Thoracic aorta (tissue), 2 donors: ENCODE results near the gene PNRC2. TPM values are rescaled to one million over a fixed set of nuclear protein-coding genes. Genes with fewer than 3 reads are reported as not detected.
A peak's percentile ranks its signal among the peaks of the same experiment; 100 is the strongest.
"Not testable (repeated sequence)": the region's sequence is repeated elsewhere in the genome, so short reads cannot be mapped to it uniquely, and the experiment has no call there.

Experiments used
- ATAC-seq: fragments of 150-250 bp; one replicate; pipeline ENCODE4 v1.8.0; 2017; ENCODE audit warnings: low read depth; ENCODE audit not compliant: insufficient number of reproducible peaks, low FRiP score
- DNase-seq: peaks from one replicate; pipeline ENCODE4 v3.0.0-alpha.2; 2020; ENCODE audit warnings: low spot score
- H3K27ac ChIP-seq, 2 donors: fragments of 200-600 bp; sonication (generic); 1 replicate in 1 of 2; 2 replicates in 1 of 2; pipeline ENCODE4 v1.5.1; 2016; ENCODE audit warnings: mild to moderate bottlenecking in 2 of 2, moderate library complexity in 2 of 2
- H3K27me3 ChIP-seq: fragments of 200-600 bp; sonication (generic); replicated peaks from 2 replicates; pipeline ENCODE4 v1.6.0; 2016; ENCODE audit warnings: mild to moderate bottlenecking; ENCODE audit not compliant: insufficient read depth
- H3K36me3 ChIP-seq: fragments of 200-600 bp; sonication (generic); one replicate; pipeline ENCODE4 v1.5.1; 2016
- H3K4me1 ChIP-seq, 2 donors: fragments of 200-600 bp; sonication (generic); 1 replicate in 1 of 2; 2 replicates in 1 of 2; pipeline versions ENCODE4 v1.5.1 to v1.6.0; 2016; ENCODE audit warnings: low read depth in 2 of 2, mild to moderate bottlenecking in 1 of 2; ENCODE audit not compliant: control insufficient read depth in 1 of 2
- H3K4me3 ChIP-seq: fragments of 200-600 bp; sonication (generic); 2 replicates; pipeline ENCODE4 v1.5.1; 2016; ENCODE audit warnings: mild to moderate bottlenecking
- H3K9me3 ChIP-seq: fragments of 200-600 bp; sonication (generic); 2 replicates; pipeline ENCODE4 v1.5.1; 2016
- total RNA-seq, 2 donors: library from RNA; depleted of rRNA; stranded (reverse); fragments of >200 nt; gene quantifications; one replicate each; pipeline versions ENCODE4 v1.1.0 to v1.2.3, GENCODE V29; 2016
- TF ChIP-seq, protein P1 (sequence below): fragments of 200-600 bp; sonication (generic); IDR thresholded peaks from one replicate; pipeline ENCODE4 v1.5.1; 2019; ENCODE audit warnings: antibody characterized with exemption

The PNRC2 gene
- total RNA-seq, 2 donors from 2014 or later, result 77.6 to 143 TPM

DNA sequence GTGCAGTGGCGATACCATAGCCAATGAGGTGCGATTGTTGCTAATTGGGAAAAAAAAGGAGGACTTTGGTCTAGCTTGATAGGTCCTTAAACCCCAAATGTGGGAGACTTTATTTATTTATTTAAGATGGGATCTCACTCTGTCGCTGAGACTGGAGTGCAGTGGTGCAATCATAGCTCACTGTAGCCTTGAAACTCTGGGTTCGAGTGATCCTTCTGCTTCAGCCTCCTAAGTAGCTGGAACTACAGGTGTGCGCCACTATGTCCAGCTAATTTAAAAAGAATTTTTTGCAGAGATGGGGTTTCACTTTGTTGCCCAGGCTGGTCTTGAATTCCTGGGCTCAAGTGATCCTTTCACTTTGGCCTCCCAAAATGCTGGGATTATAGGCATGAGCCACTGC, 44.5 kb downstream of the PNRC2 start:
- no peak for DNase-seq

DNA sequence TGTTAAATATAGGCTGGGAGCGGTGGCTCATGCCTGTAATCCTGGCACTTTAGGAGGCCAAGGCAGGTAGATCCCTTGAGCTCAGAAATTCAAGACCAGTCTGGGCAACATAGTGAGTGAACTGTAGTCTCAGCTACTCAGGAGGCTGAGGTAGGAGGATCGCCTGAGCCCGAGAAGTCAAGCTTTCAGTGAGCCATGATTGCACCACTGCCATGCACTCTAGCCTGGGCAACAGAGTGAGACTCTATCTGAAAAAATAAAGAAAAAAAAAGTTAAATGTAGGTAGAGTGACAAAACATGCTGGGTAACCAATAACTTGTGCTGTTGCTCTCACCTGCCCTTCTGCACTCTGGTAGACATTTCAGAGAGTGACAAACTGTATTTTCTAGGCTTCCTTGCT, 45.5 kb downstream of the PNRC2 start:
- TF ChIP-seq, protein P1, sequence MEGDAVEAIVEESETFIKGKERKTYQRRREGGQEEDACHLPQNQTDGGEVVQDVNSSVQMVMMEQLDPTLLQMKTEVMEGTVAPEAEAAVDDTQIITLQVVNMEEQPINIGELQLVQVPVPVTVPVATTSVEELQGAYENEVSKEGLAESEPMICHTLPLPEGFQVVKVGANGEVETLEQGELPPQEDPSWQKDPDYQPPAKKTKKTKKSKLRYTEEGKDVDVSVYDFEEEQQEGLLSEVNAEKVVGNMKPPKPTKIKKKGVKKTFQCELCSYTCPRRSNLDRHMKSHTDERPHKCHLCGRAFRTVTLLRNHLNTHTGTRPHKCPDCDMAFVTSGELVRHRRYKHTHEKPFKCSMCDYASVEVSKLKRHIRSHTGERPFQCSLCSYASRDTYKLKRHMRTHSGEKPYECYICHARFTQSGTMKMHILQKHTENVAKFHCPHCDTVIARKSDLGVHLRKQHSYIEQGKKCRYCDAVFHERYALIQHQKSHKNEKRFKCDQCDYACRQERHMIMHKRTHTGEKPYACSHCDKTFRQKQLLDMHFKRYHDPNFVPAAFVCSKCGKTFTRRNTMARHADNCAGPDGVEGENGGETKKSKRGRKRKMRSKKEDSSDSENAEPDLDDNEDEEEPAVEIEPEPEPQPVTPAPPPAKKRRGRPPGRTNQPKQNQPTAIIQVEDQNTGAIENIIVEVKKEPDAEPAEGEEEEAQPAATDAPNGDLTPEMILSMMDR, result no peak
- Histone ChIP-seq H3K36me3 (no peaks in the 10 kb centered on the region), H3K4me1 (peaks cover 14 to 40% of the 10 kb centered on the region in 2 donors), H3K27me3 (no peaks in the 10 kb centered on the region), H3K9me3 (no peaks in the 10 kb centered on the region), H3K4me3 (no peak overlapping the region), H3K27ac (no peak overlapping the region)
- ATAC-seq (no peak), DNase-seq (no peak)

More for the DNA sequence above, 44.5 kb downstream of the PNRC2 start:
- Histone ChIP-seq H3K27me3 (no peaks in the 10 kb centered on the region), H3K27ac (no peak overlapping the region), H3K4me1 (peaks cover 7 to 40% of the 10 kb centered on the region in 2 donors), H3K9me3 (no peaks in the 10 kb centered on the region), H3K36me3 (no peaks in the 10 kb centered on the region), H3K4me3 (no peak overlapping the region)
- ATAC-seq, result no peak
- TF ChIP-seq, protein P1, result no peak

DNA sequence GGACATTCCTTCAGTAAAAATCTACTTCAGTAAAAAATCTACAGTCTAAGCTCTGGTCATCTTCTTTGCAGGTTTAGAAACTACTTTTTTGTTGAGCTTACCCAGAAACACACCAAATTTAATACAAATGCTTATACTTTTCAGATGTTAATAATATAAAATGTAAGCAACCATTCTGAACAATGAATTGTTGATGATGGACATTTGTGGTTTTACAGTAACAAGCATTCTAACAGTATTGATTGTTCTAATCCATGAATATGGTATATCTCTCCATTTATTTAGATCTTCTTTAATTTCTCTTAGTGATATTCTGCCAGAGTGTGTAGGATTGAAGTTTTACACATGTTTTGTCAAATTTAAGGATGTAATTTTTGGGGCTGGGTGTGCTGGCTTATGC, 47.5 kb downstream of the PNRC2 start:
- Histone ChIP-seq H3K9me3 (no peaks in the 10 kb centered on the region), H3K4me3 (no peak overlapping the region), H3K36me3 (no peaks in the 10 kb centered on the region), H3K4me1 (peaks cover 24 to 52% of the 10 kb centered on the region in 2 donors), H3K27ac (no peak overlapping the region), H3K27me3 (no peaks in the 10 kb centered on the region)
- ATAC-seq (no peak), DNase-seq (no peak)
- TF ChIP-seq, protein P1, result no peak

DNA sequence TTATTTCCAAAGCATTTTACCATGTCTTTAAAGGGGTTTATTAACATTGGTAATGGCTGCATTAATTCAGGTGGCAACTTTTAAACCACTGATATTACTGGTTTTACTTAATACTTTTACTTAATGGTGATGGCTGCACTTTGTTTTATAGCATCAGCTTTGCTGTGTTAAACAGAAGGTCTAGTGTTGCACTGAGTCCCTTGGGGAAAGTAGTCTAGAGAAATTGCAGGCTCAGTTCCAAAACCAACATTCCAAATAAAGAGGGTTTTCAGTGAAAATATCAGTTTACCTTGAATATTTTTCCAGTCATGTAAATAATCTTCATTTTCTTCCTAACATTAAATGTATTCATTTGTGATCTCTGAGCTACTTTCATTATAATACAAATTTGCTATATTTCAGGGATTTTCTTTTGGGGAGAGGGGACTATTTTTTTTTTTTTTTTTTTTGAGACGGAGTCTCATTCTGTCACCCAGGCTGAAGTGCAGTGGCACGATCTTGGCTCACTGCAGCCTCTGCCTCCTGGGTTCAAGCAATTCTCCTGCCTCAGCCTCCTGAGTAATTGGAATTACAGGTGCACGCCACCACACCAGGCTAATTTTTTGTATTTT, 49.1 kb downstream of the PNRC2 start:
- H3K27me3 ChIP-seq, H3K36me3 ChIP-seq, ATAC-seq, H3K9me3 ChIP-seq, DNase-seq: not testable (repeated sequence)
- Histone ChIP-seq H3K4me1 (peaks cover 24 to 45% of the 10 kb centered on the region in 2 donors), H3K27ac (peak overlapping the region; percentile 75 to 79), H3K4me3 (peak overlapping the region; percentile 25)

DNA sequence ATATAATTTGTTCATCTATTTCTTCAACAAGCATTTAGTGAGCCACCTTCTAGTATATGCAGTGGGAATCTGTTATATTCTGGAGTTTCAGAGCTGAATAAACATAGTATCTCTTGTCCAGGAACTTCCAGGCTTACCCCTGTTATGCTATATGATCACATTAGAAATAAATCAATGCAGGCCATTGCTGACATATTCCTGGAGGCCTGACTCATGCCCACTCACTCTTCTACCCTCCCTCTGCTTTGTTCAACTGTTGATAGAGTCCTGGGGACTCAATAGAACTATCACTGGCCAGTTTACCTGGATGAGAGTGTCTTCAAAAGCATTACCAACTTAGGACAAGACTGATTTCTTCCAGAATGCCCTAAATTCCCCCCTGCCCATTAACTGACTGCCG, 49.8 kb downstream of the PNRC2 start:
- TF ChIP-seq, protein P1, result no peak
- no peaks in the 10 kb centered on the region for H3K9me3 ChIP-seq
- no peaks in the 10 kb centered on the region for H3K27me3 ChIP-seq
- ATAC-seq (peak; percentile 51), DNase-seq (no peak)
- H3K36me3 ChIP-seq, result no peaks in the 10 kb centered on the region
- peaks cover 24 to 44% of the 10 kb centered on the region in 2 donors for H3K4me1 ChIP-seq
- H3K4me3 ChIP-seq, result no peak overlapping the region
- H3K27ac ChIP-seq, result peak overlapping the region; percentile 74 to 79

DNA sequence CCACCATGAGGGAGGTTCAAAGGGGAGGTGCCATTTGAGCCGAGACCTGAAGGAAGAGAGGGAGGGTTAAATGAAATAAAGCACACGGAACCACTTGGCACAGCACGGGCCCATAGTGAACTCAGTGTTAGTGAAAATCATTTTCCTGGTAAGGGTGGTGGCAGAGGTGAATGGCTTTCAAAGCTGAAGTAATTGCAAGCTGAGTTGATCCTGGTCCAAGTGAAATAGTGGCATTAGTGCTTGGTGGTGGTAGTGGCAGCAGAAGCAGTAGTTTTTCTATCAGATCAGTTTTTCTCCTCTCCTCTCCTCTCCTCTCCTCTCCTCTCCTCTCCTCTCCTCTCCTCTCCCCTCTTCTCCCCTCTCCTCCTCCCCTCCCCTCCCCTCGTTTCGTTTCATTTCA, 51.0 kb downstream of the PNRC2 start:
- no peak for DNase-seq
- Histone ChIP-seq H3K9me3 (no peaks in the 10 kb centered on the region), H3K27me3 (no peaks in the 10 kb centered on the region), H3K4me1 (peaks cover 32 to 52% of the 10 kb centered on the region in 2 donors), H3K27ac (peak overlapping the region; percentile 74 to 79), H3K4me3 (no peak overlapping the region), H3K36me3 (no peaks in the 10 kb centered on the region)
- no peak for ATAC-seq
- TF ChIP-seq, protein P1, result no peak

DNA sequence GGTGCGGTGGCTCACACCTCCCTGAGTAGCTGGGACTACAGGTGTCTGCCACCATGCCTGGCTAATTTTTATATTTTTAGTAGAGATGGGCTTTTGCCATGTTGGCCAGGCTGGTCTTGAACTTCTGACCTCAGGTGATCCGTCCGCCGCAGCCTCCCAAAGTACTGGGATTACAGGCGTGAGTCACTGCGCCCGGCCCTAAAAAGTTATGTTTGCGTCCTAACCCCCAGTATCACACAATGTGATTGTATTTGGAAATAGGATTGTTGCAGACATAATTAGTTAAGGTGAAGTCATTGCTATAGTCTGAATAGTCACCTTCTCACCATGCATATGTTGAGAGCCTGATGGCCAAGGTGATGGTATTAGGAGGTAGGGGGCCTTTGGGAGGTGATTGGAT, 53.2 kb downstream of the PNRC2 start:
- not testable (repeated sequence) for H3K36me3 ChIP-seq, H3K4me3 ChIP-seq, H3K27me3 ChIP-seq, ATAC-seq, H3K27ac ChIP-seq, DNase-seq, H3K9me3 ChIP-seq
- H3K4me1 ChIP-seq, result peaks cover 47 to 67% of the 10 kb centered on the region in 2 donors
